Stimulated activated CD4-positive, alpha-beta T cell treated with anti-CD3 and anti-CD28 coated beads, Interleukin-2, amount 100 ng/mL, for 4 hours (primary cell): Measurements from ENCODE around the gene DHDH.

Experiments used
- DNase-seq: peaks from one replicate; pipeline ENCODE4 v3.0.0-alpha.2; 2020; ENCODE audit warnings: low read depth

DHDH gene

GRCh38 chr19:48993175-48994034, 59.9 kb downstream of the DHDH start, which contains the start of the genes GYS1 and RUVBL2:
GYS1 (minus strand) TSS chr19:48993309; CDS start chr19:48993112, 197 bp downstream.
RUVBL2 (plus strand) TSS chr19:48993887; CDS start chr19:48993912, 25 bp downstream.
- peak; percentile 99 for DNase-seq

DNA sequence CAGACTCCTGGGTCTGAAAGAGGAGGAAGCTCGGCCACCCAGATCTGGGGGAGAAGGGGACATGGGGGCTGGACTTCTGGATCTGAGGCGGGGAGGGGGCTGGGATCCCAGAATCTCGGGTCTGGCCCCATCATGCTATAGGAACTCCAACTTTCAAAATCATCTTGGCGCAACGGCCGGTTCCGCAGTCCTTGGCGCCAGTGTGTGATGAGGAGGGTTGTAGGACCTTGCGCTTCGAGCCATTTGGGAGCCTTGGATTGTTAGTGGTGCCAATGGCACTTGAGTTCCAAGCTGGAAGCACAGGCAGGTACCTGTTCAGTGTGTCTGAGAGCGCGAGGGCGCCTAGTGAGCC, 60.5 kb downstream of the DHDH start:
- DNase-seq, result no peak
